ENCODE results near the gene GPATCH1. TPM values are rescaled to one million over a fixed set of nuclear protein-coding genes. Genes with fewer than 3 reads are reported as not detected.
"Not testable (repeated sequence)": the region's sequence is repeated elsewhere in the genome, so short reads cannot be mapped to it uniquely, and the experiment has no call there.

The GPATCH1 gene
- polyA plus RNA-seq, 2 donors, result 4.3 to 5.2 TPM

- H3K36me3 ChIP-seq (ENCODE audit: control insufficient read depth in 2 of 2, insufficient read depth in 2 of 2, low read length in 1 of 2), result no peaks in the 10 kb centered on the region
- H3K27ac ChIP-seq (ENCODE audit: low read depth in 2 of 2, low read length in 1 of 2), result no peak overlapping the region
- no peaks in the 10 kb centered on the region for H3K9me3 ChIP-seq (ENCODE audit: control insufficient read depth in 2 of 2, insufficient read depth in 1 of 2, low read depth in 1 of 2, low read length in 1 of 2)
- WGBS, 2 donors, result 72 to 88% methylated on average over 4 of the region's 4 CpGs
- no peaks in the 10 kb centered on the region for H3K27me3 ChIP-seq (ENCODE audit: control insufficient read depth in 1 of 2, insufficient read depth in 2 of 2, low read length in 2 of 2)
- H3K4me3 ChIP-seq (ENCODE audit: low read depth in 1 of 2, low read length in 2 of 2), result no peak overlapping the region
- H3K4me1 ChIP-seq (ENCODE audit: control insufficient read depth in 2 of 2, insufficient read depth in 2 of 2, low read length in 1 of 2), result no peaks in the 10 kb centered on the region
Observed at GRCh38 chr19:33161201-33161600, 80.2 kb downstream of the GPATCH1 start.

GRCh38 chr19:33163481-33163880, 82.5 kb downstream of the GPATCH1 start:
- no peaks in the 10 kb centered on the region for H3K27me3 ChIP-seq (ENCODE audit: control insufficient read depth in 1 of 2, insufficient read depth in 2 of 2, low read length in 2 of 2)
- no peak overlapping the region for H3K4me3 ChIP-seq (ENCODE audit: low read depth in 1 of 2, low read length in 2 of 2)
- no peak overlapping the region for H3K27ac ChIP-seq (ENCODE audit: low read depth in 2 of 2, low read length in 1 of 2)
- no peaks in the 10 kb centered on the region for H3K4me1 ChIP-seq (ENCODE audit: control insufficient read depth in 2 of 2, insufficient read depth in 2 of 2, low read length in 1 of 2)
- H3K9me3 ChIP-seq (ENCODE audit: control insufficient read depth in 2 of 2, insufficient read depth in 1 of 2, low read depth in 1 of 2, low read length in 1 of 2), result no peaks in the 10 kb centered on the region
- 92 to 94% methylated on average over 6 of the region's 6 CpGs for WGBS, 2 donors
- no peaks in the 10 kb centered on the region for H3K36me3 ChIP-seq (ENCODE audit: control insufficient read depth in 2 of 2, insufficient read depth in 2 of 2, low read length in 1 of 2)

GRCh38 chr19:33166037-33166436, 85.1 kb downstream of the GPATCH1 start:
- H3K27ac ChIP-seq (ENCODE audit: low read depth in 2 of 2, low read length in 1 of 2); H3K27me3 ChIP-seq (ENCODE audit: control insufficient read depth in 1 of 2, insufficient read depth in 2 of 2, low read length in 2 of 2); H3K4me1 ChIP-seq (ENCODE audit: control insufficient read depth in 2 of 2, insufficient read depth in 2 of 2, low read length in 1 of 2); H3K4me3 ChIP-seq (ENCODE audit: low read depth in 1 of 2, low read length in 2 of 2); H3K9me3 ChIP-seq (ENCODE audit: control insufficient read depth in 2 of 2, insufficient read depth in 1 of 2, low read depth in 1 of 2, low read length in 1 of 2); H3K36me3 ChIP-seq (ENCODE audit: control insufficient read depth in 2 of 2, insufficient read depth in 2 of 2, low read length in 1 of 2): not testable (repeated sequence)
- WGBS, 2 donors, result 66 to 73% methylated on average over 6 of the region's 6 CpGs

GRCh38 chr19:33167438-33167837, 86.5 kb downstream of the GPATCH1 start:
- no peaks in the 10 kb centered on the region for H3K9me3 ChIP-seq (ENCODE audit: control insufficient read depth in 2 of 2, insufficient read depth in 1 of 2, low read depth in 1 of 2, low read length in 1 of 2)
- 97 to 100% methylated on average over 1 of the region's 1 CpG for WGBS, 2 donors
- H3K27ac ChIP-seq (ENCODE audit: low read depth in 2 of 2, low read length in 1 of 2), result no peak overlapping the region
- no peaks in the 10 kb centered on the region for H3K27me3 ChIP-seq (ENCODE audit: control insufficient read depth in 1 of 2, insufficient read depth in 2 of 2, low read length in 2 of 2)
- no peaks in the 10 kb centered on the region for H3K36me3 ChIP-seq (ENCODE audit: control insufficient read depth in 2 of 2, insufficient read depth in 2 of 2, low read length in 1 of 2)
- no peaks in the 10 kb centered on the region for H3K4me1 ChIP-seq (ENCODE audit: control insufficient read depth in 2 of 2, insufficient read depth in 2 of 2, low read length in 1 of 2)
- no peak overlapping the region for H3K4me3 ChIP-seq (ENCODE audit: low read depth in 1 of 2, low read length in 2 of 2)

- Histone ChIP-seq H3K27ac (ENCODE audit: low read depth in 2 of 2, low read length in 1 of 2) (no peak overlapping the region), H3K4me1 (ENCODE audit: control insufficient read depth in 2 of 2, insufficient read depth in 2 of 2, low read length in 1 of 2) (no peaks in the 10 kb centered on the region), H3K9me3 (ENCODE audit: control insufficient read depth in 2 of 2, insufficient read depth in 1 of 2, low read depth in 1 of 2, low read length in 1 of 2) (no peaks in the 10 kb centered on the region), H3K36me3 (ENCODE audit: control insufficient read depth in 2 of 2, insufficient read depth in 2 of 2, low read length in 1 of 2) (no peaks in the 10 kb centered on the region), H3K4me3 (ENCODE audit: low read depth in 1 of 2, low read length in 2 of 2) (no peak overlapping the region), H3K27me3 (ENCODE audit: control insufficient read depth in 1 of 2, insufficient read depth in 2 of 2, low read length in 2 of 2) (no peaks in the 10 kb centered on the region)
- 79 to 97% methylated on average over 1 of the region's 1 CpG for WGBS, 2 donors
Observed at GRCh38 chr19:33168528-33168927, 87.5 kb downstream of the GPATCH1 start.

- H3K9me3 ChIP-seq (ENCODE audit: control insufficient read depth in 2 of 2, insufficient read depth in 1 of 2, low read depth in 1 of 2, low read length in 1 of 2), result no peaks in the 10 kb centered on the region
- no peak overlapping the region for H3K4me3 ChIP-seq (ENCODE audit: low read depth in 1 of 2, low read length in 2 of 2)
- H3K4me1 ChIP-seq (ENCODE audit: control insufficient read depth in 2 of 2, insufficient read depth in 2 of 2, low read length in 1 of 2), result peaks cover 5 to 6% of the 10 kb centered on the region in 2 donors
- no peak overlapping the region for H3K27ac ChIP-seq (ENCODE audit: low read depth in 2 of 2, low read length in 1 of 2)
- H3K36me3 ChIP-seq (ENCODE audit: control insufficient read depth in 2 of 2, insufficient read depth in 2 of 2, low read length in 1 of 2), result no peaks in the 10 kb centered on the region
- 88 to 100% methylated on average over 1 of the region's 1 CpG for WGBS, 2 donors
- no peaks in the 10 kb centered on the region for H3K27me3 ChIP-seq (ENCODE audit: control insufficient read depth in 1 of 2, insufficient read depth in 2 of 2, low read length in 2 of 2)
Observed at GRCh38 chr19:33171222-33171795, 90.3 kb downstream of the GPATCH1 start.

GRCh38 chr19:33171916-33172359, 91.0 kb downstream of the GPATCH1 start:
- WGBS, 2 donors, result 65 to 73% methylated on average over 6 of the region's 6 CpGs
- no peak overlapping the region for H3K4me3 ChIP-seq (ENCODE audit: low read depth in 1 of 2, low read length in 2 of 2)
- no peak overlapping the region for H3K27ac ChIP-seq (ENCODE audit: low read depth in 2 of 2, low read length in 1 of 2)
- peaks cover 5 to 6% of the 10 kb centered on the region in 2 donors for H3K4me1 ChIP-seq (ENCODE audit: control insufficient read depth in 2 of 2, insufficient read depth in 2 of 2, low read length in 1 of 2)
- no peaks in the 10 kb centered on the region for H3K9me3 ChIP-seq (ENCODE audit: control insufficient read depth in 2 of 2, insufficient read depth in 1 of 2, low read depth in 1 of 2, low read length in 1 of 2)
- no peaks in the 10 kb centered on the region for H3K27me3 ChIP-seq (ENCODE audit: control insufficient read depth in 1 of 2, insufficient read depth in 2 of 2, low read length in 2 of 2)
- H3K36me3 ChIP-seq (ENCODE audit: control insufficient read depth in 2 of 2, insufficient read depth in 2 of 2, low read length in 1 of 2), result no peaks in the 10 kb centered on the region

GRCh38 chr19:33174186-33174585, 93.2 kb downstream of the GPATCH1 start:
- no peaks in the 10 kb centered on the region for H3K9me3 ChIP-seq (ENCODE audit: control insufficient read depth in 2 of 2, insufficient read depth in 1 of 2, low read depth in 1 of 2, low read length in 1 of 2)
- no peaks in the 10 kb centered on the region for H3K27me3 ChIP-seq (ENCODE audit: control insufficient read depth in 1 of 2, insufficient read depth in 2 of 2, low read length in 2 of 2)
- WGBS, 2 donors, result 87 to 92% methylated on average over 5 of the region's 5 CpGs
- H3K4me1 ChIP-seq (ENCODE audit: control insufficient read depth in 2 of 2, insufficient read depth in 2 of 2, low read length in 1 of 2), result peaks cover 5 to 6% of the 10 kb centered on the region in 2 donors
- no peaks in the 10 kb centered on the region for H3K36me3 ChIP-seq (ENCODE audit: control insufficient read depth in 2 of 2, insufficient read depth in 2 of 2, low read length in 1 of 2)
- H3K27ac ChIP-seq (ENCODE audit: low read depth in 2 of 2, low read length in 1 of 2), result no peak overlapping the region
- no peak overlapping the region for H3K4me3 ChIP-seq (ENCODE audit: low read depth in 1 of 2, low read length in 2 of 2)

GRCh38 chr19:33175156-33175782, 94.3 kb downstream of the GPATCH1 start:
- Histone ChIP-seq H3K9me3 (ENCODE audit: control insufficient read depth in 2 of 2, insufficient read depth in 1 of 2, low read depth in 1 of 2, low read length in 1 of 2) (no peaks in the 10 kb centered on the region), H3K27ac (ENCODE audit: low read depth in 2 of 2, low read length in 1 of 2) (no peak overlapping the region), H3K4me1 (ENCODE audit: control insufficient read depth in 2 of 2, insufficient read depth in 2 of 2, low read length in 1 of 2) (peaks cover 5 to 6% of the 10 kb centered on the region in 2 donors), H3K36me3 (ENCODE audit: control insufficient read depth in 2 of 2, insufficient read depth in 2 of 2, low read length in 1 of 2) (no peaks in the 10 kb centered on the region), H3K27me3 (ENCODE audit: control insufficient read depth in 1 of 2, insufficient read depth in 2 of 2, low read length in 2 of 2) (no peaks in the 10 kb centered on the region), H3K4me3 (ENCODE audit: low read depth in 1 of 2, low read length in 2 of 2) (no peak overlapping the region)
- WGBS, 2 donors, result 93 to 96% methylated on average over 10 of the region's 10 CpGs
